Breast epithelium (tissue), 4 donors: ENCODE data around the gene ANKRD29. TPM values are rescaled to one million over a fixed set of nuclear protein-coding genes. Genes with fewer than 3 reads are reported as not detected.
"Not testable (repeated sequence)": the region's sequence is repeated elsewhere in the genome, so short reads cannot be mapped to it uniquely, and the experiment has no call there.

Source experiments
- DNase-seq, 2 donors: peaks; one replicate each; pipeline ENCODE4 v3.0.0-alpha.2; 2019; ENCODE audit warnings: low spot score in 2 of 2
- H3K27ac ChIP-seq, 2 donors: fragments of 200-600 bp; sonication (generic) in 1 of 2; one replicate each; pipeline ENCODE4 v1.5.1; 2016 to 2019; ENCODE audit warnings: mild to moderate bottlenecking in 1 of 2
- H3K27me3 ChIP-seq, 2 donors: fragments of 200-600 bp; sonication (generic) in 1 of 2; one replicate each; pipeline versions ENCODE4 v1.5.1 to v1.6.0; 2017 to 2019; ENCODE audit warnings: control low read depth in 1 of 2, mild to moderate bottlenecking in 1 of 2
- H3K36me3 ChIP-seq: fragments of 200-600 bp; one replicate; pipeline ENCODE4 v1.5.1; 2019
- H3K4me1 ChIP-seq, 2 donors: fragments of 200-600 bp; sonication (generic); one replicate each; pipeline ENCODE4 v1.5.1; 2016 to 2019; ENCODE audit warnings: control low read depth in 1 of 2
- H3K4me3 ChIP-seq, 3 donors: fragments of 200-600 bp; sonication (generic); 1 replicate in 2 of 3; 2 replicates in 1 of 3; pipeline ENCODE4 v1.5.1; 2016 to 2019; ENCODE audit warnings: mild to moderate bottlenecking in 3 of 3, moderate library complexity in 2 of 3
- H3K9me3 ChIP-seq, 2 donors: fragments of 200-600 bp; sonication (generic) in 1 of 2; one replicate each; pipeline ENCODE4 v1.5.1; 2016 to 2019; ENCODE audit warnings: control low read depth in 1 of 2
- POLR2A ChIP-seq: fragments of 450-650 bp; IDR thresholded peaks from one replicate; pipeline ENCODE4 v1.6.1; 2016; ENCODE audit warnings: antibody characterized with exemption, mild to moderate bottlenecking, moderate library complexity
- POLR2AphosphoS5 ChIP-seq, 3 donors: sonication (generic); formaldehyde crosslinking; IDR thresholded peaks; one replicate each; pipeline ENCODE4 v1.6.1; 2017; ENCODE audit warnings: antibody characterized with exemption in 3 of 3
- intact Hi-C: fragments of 100-400 bp; cut with DNase I; formaldehyde crosslinking; loops from one replicate; pipeline ENCODE4 v1.15.1; 2023; ENCODE audit warnings: low total_unique reads
- total RNA-seq, 3 donors: library from RNA; depleted of rRNA; stranded (reverse); fragments of >200 nt; gene quantifications; one replicate each; pipeline ENCODE4 v1.1.0, GENCODE V29; 2016
- TF ChIP-seq, protein P1 (sequence below), 3 donors: fragments of 450-650 bp; IDR thresholded peaks; one replicate each; pipeline ENCODE4 v1.5.1; 2016 to 2017; ENCODE audit warnings: antibody characterized with exemption in 3 of 3, mild to moderate bottlenecking in 3 of 3, moderate library complexity in 3 of 3

Gene ANKRD29
- total RNA-seq, 3 donors from 2014 or later: 8.8 to 13.8 (median 9.9) TPM

DNA sequence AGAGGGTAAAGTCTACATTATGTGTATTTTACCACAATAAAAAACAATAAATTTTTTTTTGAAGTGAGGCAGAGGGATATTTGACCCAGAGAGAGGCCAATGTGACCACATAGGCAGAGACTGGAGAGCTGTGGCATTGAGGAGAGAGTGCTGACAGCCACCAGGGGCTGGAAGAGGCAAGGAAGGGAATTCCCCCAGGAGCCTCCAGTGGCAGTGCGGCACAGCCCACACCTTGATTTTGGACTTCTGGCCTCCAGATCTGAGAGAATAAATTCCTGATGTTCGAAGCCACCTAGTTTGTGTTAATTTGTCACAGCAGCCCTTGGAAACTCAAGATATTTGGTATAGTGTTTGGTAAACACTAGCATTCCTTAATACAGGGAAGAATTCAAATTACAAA is 22.7 kb downstream of the ANKRD29 start:
- TF ChIP-seq POLR2AphosphoS5 (IDR thresholded peaks at IDR 0.05) (no peak), POLR2A (no peak)
- TF ChIP-seq, protein P1, sequence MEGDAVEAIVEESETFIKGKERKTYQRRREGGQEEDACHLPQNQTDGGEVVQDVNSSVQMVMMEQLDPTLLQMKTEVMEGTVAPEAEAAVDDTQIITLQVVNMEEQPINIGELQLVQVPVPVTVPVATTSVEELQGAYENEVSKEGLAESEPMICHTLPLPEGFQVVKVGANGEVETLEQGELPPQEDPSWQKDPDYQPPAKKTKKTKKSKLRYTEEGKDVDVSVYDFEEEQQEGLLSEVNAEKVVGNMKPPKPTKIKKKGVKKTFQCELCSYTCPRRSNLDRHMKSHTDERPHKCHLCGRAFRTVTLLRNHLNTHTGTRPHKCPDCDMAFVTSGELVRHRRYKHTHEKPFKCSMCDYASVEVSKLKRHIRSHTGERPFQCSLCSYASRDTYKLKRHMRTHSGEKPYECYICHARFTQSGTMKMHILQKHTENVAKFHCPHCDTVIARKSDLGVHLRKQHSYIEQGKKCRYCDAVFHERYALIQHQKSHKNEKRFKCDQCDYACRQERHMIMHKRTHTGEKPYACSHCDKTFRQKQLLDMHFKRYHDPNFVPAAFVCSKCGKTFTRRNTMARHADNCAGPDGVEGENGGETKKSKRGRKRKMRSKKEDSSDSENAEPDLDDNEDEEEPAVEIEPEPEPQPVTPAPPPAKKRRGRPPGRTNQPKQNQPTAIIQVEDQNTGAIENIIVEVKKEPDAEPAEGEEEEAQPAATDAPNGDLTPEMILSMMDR (IDR thresholded peaks at IDR 0.05): no peak
- no peak overlapping the region for H3K4me3 ChIP-seq
- peaks cover 5 to 8% of the 10 kb centered on the region in 2 donors for H3K9me3 ChIP-seq
- no peaks in the 10 kb centered on the region for H3K36me3 ChIP-seq
- H3K27ac ChIP-seq: no peak overlapping the region
- DNase-seq: no peak
- H3K27me3 ChIP-seq: no peaks in the 10 kb centered on the region
- intact Hi-C loops: no loop called here
- no peaks in the 10 kb centered on the region for H3K4me1 ChIP-seq

DNA sequence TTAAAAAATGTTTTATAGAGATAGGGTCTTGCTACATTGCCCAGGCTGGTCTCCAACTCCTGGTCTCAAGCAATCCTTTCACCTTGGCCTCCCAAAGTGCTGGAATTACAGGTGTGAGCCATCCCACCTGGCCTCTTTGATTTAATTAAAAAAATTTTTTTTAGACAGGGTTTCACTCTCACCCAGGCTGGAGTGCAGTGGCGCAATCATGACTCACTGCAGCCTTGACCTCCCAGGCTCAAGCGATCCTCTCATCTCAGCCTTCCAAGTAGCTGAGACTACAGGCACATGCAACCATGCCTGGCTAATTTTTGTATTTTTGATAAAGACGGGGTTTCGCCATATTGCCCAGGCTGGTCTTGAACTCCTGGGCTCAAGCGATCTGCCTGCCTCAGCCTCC is 26.3 kb downstream of the ANKRD29 start:
- H3K4me3 ChIP-seq, H3K36me3 ChIP-seq, intact Hi-C loops, H3K9me3 ChIP-seq, H3K27ac ChIP-seq, H3K27me3 ChIP-seq, DNase-seq, H3K4me1 ChIP-seq: not testable (repeated sequence)

DNA sequence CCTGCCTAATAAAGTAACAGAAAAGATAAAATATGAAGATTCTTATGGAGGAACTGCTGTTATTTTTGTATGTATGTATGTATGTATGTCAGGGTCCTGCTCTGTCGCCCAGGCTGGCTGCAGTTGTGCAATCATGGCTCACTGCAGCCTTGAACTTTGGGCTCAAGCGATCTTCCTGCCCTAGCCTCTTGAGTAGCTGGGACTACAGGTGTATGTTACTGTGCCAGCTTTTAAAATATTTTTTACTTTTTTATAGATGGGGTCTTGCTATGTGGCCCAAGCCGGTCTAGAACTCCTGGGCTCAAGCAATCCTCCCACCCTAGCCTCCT is 26.7 kb downstream of the ANKRD29 start:
- Histone ChIP-seq H3K4me1 (no peaks in the 10 kb centered on the region), H3K36me3 (no peaks in the 10 kb centered on the region), H3K27ac (no peak overlapping the region), H3K27me3 (no peaks in the 10 kb centered on the region), H3K9me3 (no peaks in the 10 kb centered on the region), H3K4me3 (no peak overlapping the region)
- no peak for DNase-seq
- intact Hi-C loops: no loop called here
- TF ChIP-seq POLR2AphosphoS5 (IDR thresholded peaks at IDR 0.05): no peak
- no peak for TF ChIP-seq POLR2A
- TF ChIP-seq, protein P1 (IDR thresholded peaks at IDR 0.05): no peak

DNA sequence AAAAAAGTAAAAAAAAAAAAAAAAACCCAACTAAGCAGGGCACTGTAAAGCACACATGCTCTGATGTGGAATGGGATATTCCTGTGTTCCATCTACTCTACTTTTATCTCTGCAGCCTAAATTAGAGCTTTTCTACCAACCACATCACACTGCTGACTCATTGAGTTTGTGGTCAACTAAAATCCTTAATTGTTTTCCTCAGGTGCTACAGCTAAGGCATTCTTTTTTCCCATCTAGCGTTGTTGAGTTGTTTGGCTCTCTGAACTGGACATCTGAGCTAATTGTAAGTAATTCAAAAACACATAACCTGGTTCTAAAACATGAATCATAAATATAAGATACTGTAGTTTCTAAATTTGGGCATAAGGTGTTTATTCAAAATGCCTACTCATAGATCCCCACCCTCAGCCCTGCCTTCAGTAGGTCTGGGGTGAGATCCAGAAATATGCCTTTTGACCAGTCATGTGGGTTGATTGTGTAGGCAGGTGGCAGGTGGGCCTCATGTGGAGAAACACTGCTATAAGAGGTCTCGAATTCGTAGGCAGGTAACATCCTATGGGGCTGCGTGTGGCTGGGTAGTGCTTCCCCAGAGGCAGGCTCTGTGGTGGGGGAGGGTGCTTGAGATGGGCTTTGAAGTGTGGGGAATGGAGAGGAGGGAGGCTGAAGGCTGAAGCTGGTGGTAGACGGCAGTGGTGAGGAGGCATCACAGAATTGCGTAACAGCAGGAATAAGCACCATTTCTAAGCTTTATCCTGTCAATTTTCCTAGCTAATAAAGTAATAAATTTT is 27.2 kb downstream of the ANKRD29 start:
- H3K9me3 ChIP-seq: no peaks in the 10 kb centered on the region
- H3K4me1 ChIP-seq: no peaks in the 10 kb centered on the region
- no peak overlapping the region for H3K4me3 ChIP-seq
- no peak for DNase-seq
- intact Hi-C loops: no loop called here
- no peaks in the 10 kb centered on the region for H3K36me3 ChIP-seq
- H3K27ac ChIP-seq: no peak overlapping the region
- TF ChIP-seq POLR2A (no peak), POLR2AphosphoS5 (IDR thresholded peaks at IDR 0.05) (no peak)
- TF ChIP-seq, protein P1 (IDR thresholded peaks at IDR 0.05): no peak
- H3K27me3 ChIP-seq: no peaks in the 10 kb centered on the region

DNA sequence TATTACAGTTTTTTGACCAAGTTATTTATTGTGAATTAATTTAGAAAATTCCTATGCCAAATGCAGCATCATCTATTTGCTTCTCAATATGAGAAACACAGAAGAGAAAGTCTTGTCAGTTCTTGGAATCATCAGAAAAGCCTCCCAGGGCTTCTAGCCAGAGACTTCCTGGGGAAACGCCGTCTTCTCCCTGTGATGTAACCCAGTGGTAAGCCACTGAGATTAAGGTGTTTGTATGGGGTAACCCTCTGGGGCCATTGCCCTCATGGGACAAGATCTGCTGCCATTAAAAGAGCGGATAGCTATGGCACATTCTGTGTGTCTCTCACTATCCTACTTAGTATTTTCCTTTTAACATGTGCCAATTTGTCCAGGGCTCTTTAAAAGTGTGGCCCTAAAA is 28.0 kb downstream of the ANKRD29 start:
- no peak for DNase-seq
- Histone ChIP-seq H3K4me1 (no peaks in the 10 kb centered on the region), H3K27me3 (no peaks in the 10 kb centered on the region), H3K4me3 (no peak overlapping the region), H3K27ac (no peak overlapping the region), H3K36me3 (no peaks in the 10 kb centered on the region), H3K9me3 (no peaks in the 10 kb centered on the region)
- TF ChIP-seq, protein P1 (IDR thresholded peaks at IDR 0.05): no peak
- TF ChIP-seq POLR2A: no peak
- no peak for TF ChIP-seq POLR2AphosphoS5 (IDR thresholded peaks at IDR 0.05)
- intact Hi-C loops: no loop called here

DNA sequence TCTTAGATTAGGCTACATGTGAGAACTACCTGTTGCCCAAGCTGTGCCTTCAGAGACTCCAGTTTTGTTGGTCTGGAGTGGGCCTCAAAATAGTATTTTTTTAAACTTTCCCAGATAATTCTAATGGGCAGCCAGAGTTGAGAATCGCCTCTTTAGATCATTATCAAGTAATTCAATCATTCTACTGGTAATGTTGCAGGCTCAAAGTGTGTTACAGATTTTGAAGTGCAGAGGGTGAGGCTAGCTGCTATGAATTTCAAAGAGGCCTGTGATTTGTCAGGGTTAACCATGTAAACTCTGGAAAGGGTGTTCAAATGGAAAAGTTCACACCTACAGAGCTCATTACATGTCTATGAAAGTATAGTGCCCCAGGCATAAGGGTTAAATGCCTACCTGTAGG is 30.1 kb downstream of the ANKRD29 start:
- TF ChIP-seq POLR2AphosphoS5 (IDR thresholded peaks at IDR 0.05): no peak
- TF ChIP-seq POLR2A: no peak
- TF ChIP-seq, protein P1 (IDR thresholded peaks at IDR 0.05): no peak
- intact Hi-C loops: no loop called here

More for the DNA sequence above, 30.1 kb downstream of the ANKRD29 start:
- Histone ChIP-seq H3K27me3 (no peaks in the 10 kb centered on the region), H3K27ac (no peak overlapping the region), H3K36me3 (no peaks in the 10 kb centered on the region), H3K9me3 (no peaks in the 10 kb centered on the region), H3K4me1 (no peaks in the 10 kb centered on the region), H3K4me3 (no peak overlapping the region)
- no peak for DNase-seq
